DND-41 (cell line): Measurements from ENCODE around the gene PCDH9.

Experiments
- CTCF ChIP-seq: IDR thresholded peaks from 2 replicates; pipeline ENCODE4 v1.5.1; 2012; ENCODE audit warnings: borderline replicate concordance, low read length, moderate library complexity, mild to moderate bottlenecking; ENCODE audit not compliant: poor library complexity, severe bottlenecking; ENCODE audit errors: extremely low read depth
- EZH2 ChIP-seq: IDR thresholded peaks from 3 replicates; pipeline ENCODE4 v1.6.1; 2012; ENCODE audit warnings: borderline replicate concordance, low read depth, mild to moderate bottlenecking, moderate library complexity, low read length, inconsistent platforms; ENCODE audit not compliant: severe bottlenecking

GRCh38 chr13:67043901-67044300 is 186.2 kb downstream of the PCDH9 start:
- TF ChIP-seq EZH2 (no peak), CTCF (no peak)
